Measurements from ENCODE around the gene USP31.

USP31 gene, protein sequence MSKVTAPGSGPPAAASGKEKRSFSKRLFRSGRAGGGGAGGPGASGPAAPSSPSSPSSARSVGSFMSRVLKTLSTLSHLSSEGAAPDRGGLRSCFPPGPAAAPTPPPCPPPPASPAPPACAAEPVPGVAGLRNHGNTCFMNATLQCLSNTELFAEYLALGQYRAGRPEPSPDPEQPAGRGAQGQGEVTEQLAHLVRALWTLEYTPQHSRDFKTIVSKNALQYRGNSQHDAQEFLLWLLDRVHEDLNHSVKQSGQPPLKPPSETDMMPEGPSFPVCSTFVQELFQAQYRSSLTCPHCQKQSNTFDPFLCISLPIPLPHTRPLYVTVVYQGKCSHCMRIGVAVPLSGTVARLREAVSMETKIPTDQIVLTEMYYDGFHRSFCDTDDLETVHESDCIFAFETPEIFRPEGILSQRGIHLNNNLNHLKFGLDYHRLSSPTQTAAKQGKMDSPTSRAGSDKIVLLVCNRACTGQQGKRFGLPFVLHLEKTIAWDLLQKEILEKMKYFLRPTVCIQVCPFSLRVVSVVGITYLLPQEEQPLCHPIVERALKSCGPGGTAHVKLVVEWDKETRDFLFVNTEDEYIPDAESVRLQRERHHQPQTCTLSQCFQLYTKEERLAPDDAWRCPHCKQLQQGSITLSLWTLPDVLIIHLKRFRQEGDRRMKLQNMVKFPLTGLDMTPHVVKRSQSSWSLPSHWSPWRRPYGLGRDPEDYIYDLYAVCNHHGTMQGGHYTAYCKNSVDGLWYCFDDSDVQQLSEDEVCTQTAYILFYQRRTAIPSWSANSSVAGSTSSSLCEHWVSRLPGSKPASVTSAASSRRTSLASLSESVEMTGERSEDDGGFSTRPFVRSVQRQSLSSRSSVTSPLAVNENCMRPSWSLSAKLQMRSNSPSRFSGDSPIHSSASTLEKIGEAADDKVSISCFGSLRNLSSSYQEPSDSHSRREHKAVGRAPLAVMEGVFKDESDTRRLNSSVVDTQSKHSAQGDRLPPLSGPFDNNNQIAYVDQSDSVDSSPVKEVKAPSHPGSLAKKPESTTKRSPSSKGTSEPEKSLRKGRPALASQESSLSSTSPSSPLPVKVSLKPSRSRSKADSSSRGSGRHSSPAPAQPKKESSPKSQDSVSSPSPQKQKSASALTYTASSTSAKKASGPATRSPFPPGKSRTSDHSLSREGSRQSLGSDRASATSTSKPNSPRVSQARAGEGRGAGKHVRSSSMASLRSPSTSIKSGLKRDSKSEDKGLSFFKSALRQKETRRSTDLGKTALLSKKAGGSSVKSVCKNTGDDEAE (N-terminal part only)

DNA sequence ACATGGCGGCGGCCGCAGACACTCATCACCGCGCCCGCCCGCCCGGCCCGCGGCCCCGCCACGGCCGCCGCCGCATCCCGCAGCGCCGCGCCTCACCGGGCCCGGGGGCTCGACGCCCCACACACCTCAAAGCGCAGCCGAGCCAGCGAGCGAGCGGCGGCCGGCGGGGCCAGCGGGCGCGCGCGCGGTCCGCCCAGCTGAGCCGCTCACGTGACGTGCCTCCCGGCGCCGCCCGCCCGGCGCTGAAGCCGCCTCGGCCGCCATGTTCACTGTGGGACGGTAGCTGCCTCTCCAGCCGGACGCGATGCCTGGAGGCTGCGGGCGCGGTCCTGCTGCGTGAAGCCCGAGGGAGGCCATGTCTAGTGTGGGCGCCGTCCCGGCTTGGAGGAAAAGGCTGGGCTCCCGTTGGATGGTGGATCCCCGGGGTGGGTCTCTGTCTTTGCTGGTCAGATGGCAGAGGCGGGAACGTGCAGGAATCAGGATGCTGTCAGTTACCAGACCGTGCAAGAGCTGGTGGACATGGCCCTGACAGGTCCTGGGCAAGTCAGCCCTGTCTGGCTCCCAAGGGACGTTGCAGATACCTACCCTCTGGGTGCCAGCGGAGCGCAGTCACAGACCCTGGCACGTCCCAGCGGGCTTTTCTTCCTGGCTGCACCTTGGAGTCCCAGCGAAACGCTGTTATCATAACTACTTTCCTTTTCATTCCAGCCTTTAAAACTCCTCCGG, at the start of gene USP31:
Gene USP31, minus strand, starts transcription at position 186 of the 726 bp plus-strand sequence. Its CDS starts 182 bp downstream, at position 4.
- no peak for FAIRE-seq

GRCh38 chr16:23196539-23196938, 47.3 kb upstream of the USP31 start:
- no peak for FAIRE-seq

DNA sequence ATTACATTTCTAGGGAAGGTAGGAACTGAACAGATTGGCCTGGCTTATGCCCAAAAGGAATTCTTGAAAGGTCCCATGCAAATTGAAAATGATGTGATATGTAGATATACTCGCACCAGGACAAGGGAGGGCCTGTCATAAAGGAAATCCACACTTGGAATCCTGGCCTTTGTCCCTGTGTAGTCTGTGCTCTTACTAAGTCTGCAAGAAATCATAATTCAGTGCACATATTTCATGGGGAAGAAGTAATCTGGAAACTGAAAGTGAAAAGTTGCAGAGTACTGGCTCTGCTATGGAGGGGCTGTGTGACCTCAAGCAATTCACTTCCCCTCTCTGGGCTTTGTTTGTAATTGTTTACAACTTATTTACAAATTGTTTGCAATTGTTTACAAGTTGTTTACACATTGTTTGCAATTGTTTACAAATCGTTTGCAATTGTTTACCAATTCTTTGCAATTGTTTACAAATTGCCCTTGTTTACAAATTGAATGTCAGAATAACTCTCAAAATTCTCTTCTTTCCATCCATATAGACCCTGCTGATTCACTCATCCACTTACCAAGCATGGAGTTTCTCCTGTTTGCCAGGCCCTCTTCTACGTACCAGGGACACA, 46.2 kb upstream of the USP31 start:
- no peak for FAIRE-seq

GRCh38 chr16:23194497-23195221, 45.4 kb upstream of the USP31 start:
- no peak for FAIRE-seq

DNA sequence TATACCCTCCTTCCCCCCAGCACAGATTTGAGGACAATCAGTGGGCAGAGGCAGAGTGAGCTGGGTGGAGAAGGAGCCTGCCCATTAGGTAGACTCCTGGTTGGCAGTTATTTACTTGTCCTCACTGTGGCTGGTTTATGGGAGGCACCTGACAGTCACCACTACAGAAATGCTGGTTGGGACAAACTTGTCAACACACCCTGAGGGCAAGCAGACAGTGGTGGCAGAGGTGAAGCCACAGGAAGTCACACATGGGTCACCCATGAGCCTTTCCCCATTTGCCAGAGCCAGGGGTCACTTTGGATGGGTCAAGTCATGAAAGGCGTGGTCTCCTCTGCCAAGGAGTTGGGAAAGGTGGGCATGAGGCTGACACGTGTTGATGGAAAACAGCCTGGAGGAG, 39.7 kb upstream of the USP31 start:
- no peak for FAIRE-seq

- FAIRE-seq: no peak
Measured at GRCh38 chr16:23187341-23187740, 38.1 kb upstream of the USP31 start.

- FAIRE-seq: no peak
Measured at GRCh38 chr16:23186171-23186570, 36.9 kb upstream of the USP31 start.

- no peak for FAIRE-seq
Measured at GRCh38 chr16:23185656-23186055, 36.4 kb upstream of the USP31 start.

- no peak for FAIRE-seq
Measured at GRCh38 chr16:23183543-23183862, 34.3 kb upstream of the USP31 start.

- no peak for FAIRE-seq
Measured at GRCh38 chr16:23182679-23183542, 33.7 kb upstream of the USP31 start, which contains the start of gene SCNN1G. Gene SCNN1G (plus strand): TSS chr16:23182745. CDS start chr16:23186272, 3,527 bp downstream.

GRCh38 chr16:23182206-23182678, 33.0 kb upstream of the USP31 start:
- no peak for FAIRE-seq

DNA sequence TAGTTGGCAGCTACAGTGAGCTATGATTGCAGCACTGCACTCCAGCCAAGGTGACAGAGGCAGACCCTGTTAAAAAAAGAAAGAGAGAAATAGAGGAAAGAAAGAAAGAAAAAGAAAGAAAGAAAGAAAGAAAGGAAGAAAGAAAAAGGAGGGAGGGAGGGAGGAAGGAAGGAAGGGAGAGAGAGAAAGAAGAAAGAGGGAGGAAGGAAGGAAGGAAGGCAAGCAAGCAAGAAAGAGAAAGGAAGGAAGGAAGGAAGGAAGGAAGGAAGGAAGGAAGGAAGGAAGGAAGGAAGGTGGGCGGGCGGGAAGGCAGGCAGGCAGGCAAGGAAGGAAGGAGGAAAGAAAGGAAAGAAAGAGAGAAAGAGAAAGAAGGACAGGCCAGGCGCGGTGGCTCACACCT, 32.3 kb upstream of the USP31 start:
- no peak for FAIRE-seq

- FAIRE-seq: no peak
Measured at GRCh38 chr16:23175651-23176050, 26.4 kb upstream of the USP31 start.

DNA sequence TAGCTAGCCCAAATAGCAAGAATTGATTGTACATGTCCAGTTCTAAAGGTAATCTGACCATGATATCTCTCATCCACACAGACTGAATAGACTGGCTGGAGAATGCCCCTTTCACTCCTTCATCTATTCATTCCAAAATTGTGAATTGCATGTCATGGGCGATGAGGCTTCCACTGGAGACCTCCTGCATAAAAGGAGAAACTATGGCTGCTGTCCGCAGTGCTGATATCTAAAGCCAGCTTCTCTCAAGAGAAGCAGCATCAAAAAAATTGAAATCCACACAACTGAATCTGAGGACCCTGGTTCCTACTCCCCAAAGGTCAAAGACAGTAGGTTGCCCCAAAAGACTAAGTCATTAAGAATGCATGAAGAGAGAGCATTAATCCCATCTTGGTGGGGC, 25.4 kb upstream of the USP31 start:
- no peak for FAIRE-seq

GRCh38 chr16:23172994-23173393, 23.7 kb upstream of the USP31 start:
- no peak for FAIRE-seq

GRCh38 chr16:23172583-23172982, 23.3 kb upstream of the USP31 start:
- no peak for FAIRE-seq

DNA sequence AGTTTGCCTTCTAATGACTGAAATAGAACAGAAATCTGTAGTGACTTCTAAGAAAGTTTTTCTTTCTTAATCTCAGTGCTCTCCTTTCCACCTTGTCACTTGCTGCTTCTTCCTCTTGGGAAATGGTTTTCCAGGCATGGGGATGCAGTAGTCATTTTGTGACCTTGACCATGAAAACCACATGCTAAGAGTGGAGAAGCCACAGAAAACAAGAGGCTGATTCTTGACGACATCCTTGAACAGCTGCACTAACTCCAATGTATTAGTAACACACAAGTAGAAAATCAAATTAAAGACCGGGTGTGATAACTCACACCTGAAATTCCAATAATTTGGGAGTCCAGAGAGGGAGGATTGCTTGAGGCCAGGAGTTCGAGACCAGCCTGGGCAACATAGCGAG, 15.5 kb upstream of the USP31 start:
- no peak for FAIRE-seq

GRCh38 chr16:23163921-23164320, 14.7 kb upstream of the USP31 start:
- no peak for FAIRE-seq

DNA sequence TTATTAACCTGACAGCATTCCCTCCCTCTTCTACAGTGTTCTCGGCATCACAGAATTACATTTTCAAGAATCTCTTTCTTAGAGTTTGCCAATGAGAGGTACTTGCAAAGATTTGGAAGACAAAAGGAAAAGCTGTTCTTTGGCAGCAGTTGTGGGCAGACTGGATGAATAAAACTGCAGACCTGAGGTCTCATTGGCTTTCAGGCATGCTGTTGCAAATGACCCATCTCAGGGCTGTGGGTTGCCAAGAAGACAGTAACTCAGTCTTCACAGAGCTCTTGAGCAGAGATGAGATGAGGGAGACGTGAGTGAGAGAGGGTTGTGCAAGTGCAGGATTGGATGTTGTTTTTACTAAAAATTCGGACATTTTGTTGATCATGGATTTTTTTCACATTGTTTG, 11.3 kb upstream of the USP31 start:
- no peak for FAIRE-seq

DNA sequence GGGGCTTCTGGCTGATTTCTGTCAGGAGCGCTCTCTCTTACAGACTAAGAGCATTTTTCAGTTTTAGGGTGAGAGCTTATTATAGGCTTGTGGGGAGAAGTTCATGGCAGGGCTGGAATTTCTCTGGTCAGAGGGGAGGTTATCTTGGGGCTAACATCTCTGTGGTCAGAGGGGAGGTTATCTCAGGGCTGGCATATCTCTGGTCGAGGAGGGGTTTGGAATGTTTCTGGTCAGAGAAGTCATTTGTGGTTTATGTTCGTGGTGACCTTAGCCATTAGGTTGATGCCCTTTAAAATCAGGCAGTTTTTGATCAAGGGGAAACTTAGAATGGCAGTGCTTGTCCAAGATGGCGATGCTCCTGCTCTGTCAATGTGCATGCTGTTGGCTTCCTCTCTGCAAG, 10.8 kb upstream of the USP31 start:
- FAIRE-seq: no peak
